IPS-15b (cell line): ENCODE results near the gene MAGI2.

ENCODE experiments used
- H3K27me3 ChIP-seq: one replicate; pipeline ENCODE4 v1.6.1; 2013; ENCODE audit warnings: low read length; ENCODE audit not compliant: control insufficient read depth, insufficient read depth
- H3K36me3 ChIP-seq: one replicate; pipeline ENCODE4 v1.6.1; 2013; ENCODE audit warnings: low read length; ENCODE audit not compliant: control insufficient read depth, insufficient read depth
- H3K4me1 ChIP-seq: one replicate; pipeline ENCODE4 v1.6.1; 2013; ENCODE audit warnings: mild to moderate bottlenecking, low read length; ENCODE audit not compliant: control insufficient read depth, insufficient read depth
- H3K4me3 ChIP-seq: one replicate; pipeline ENCODE4 v1.5.1; 2013; ENCODE audit warnings: low read depth, low read length
- H3K9ac ChIP-seq: one replicate; pipeline ENCODE4 v1.6.1; 2013; ENCODE audit warnings: low read depth, mild to moderate bottlenecking, low read length
- H3K9me3 ChIP-seq: one replicate; pipeline ENCODE4 v1.6.1; 2013; ENCODE audit warnings: mild to moderate bottlenecking, low read length; ENCODE audit not compliant: control insufficient read depth, insufficient read depth

Gene MAGI2

DNA sequence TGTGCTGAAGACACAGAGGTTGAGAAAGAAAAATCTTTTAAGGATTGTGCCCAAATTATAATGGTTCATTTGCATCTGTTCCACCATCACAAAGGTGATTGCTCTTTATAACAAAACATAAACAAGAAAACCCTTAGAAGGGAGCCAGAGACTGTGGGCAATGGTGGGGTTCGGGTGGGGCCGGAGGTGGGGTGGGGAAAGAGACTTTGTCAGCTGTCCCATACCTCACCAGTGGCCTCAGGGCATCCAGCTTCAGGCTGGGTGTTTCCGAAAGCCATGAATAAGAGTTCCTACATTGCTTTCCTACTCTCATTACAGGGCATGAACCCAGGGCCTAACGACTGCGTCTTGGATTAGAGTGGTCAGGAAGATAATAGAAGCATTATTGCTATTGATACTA is 1427.0 kb downstream of the MAGI2 start:
- Histone ChIP-seq H3K9me3 (no peaks in the 10 kb centered on the region), H3K4me3 (no peak overlapping the region), H3K27me3 (no peaks in the 10 kb centered on the region), H3K9ac (no peak overlapping the region), H3K4me1 (peaks cover 7% of the 10 kb centered on the region), H3K36me3 (no peaks in the 10 kb centered on the region)

DNA sequence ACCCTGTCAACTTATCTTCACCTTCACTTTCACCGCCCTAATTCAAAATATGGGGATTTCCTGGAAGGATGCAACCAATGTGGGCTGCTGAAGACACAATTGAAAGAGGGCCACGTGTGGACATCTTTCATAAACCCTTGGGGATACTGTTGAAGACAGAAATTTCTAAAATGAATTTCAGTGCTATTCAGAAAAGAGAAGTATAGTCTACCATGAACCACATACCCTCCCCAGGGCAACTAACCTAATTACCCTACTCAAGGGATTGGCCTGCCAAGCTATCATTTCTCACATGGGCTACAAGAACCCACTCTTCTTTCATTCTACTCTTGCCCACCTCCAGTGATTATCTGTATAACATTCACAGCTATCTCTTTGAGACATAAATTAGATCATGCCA is 1428.9 kb downstream of the MAGI2 start:
- no peak overlapping the region for H3K9ac ChIP-seq
- H3K9me3 ChIP-seq = no peaks in the 10 kb centered on the region
- no peaks in the 10 kb centered on the region for H3K27me3 ChIP-seq
- no peak overlapping the region for H3K4me3 ChIP-seq
- H3K36me3 ChIP-seq = no peaks in the 10 kb centered on the region
- peaks cover 3% of the 10 kb centered on the region for H3K4me1 ChIP-seq

DNA sequence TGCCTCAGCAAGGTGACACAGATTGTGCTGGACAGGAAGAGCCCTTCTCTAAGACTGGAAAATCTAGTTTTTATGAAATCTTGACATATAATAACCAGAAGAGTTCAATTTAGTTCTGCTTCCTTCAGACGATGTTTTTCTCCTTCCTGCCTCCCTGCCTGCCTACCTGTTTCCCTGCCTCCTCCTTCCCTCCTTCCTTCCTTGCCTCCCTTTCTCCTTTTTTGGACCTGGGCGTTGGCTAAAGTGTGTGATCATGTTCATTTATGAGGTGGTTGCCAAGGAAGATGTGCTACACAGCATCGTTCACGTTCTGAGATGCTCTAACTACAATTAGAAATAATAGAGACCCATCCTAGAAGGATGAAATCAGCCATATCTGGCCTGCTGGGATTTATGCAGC is 1430.3 kb downstream of the MAGI2 start:
- peaks cover 4% of the 10 kb centered on the region for H3K4me1 ChIP-seq
- H3K4me3 ChIP-seq = no peak overlapping the region
- no peaks in the 10 kb centered on the region for H3K9me3 ChIP-seq
- peaks cover 8% of the 10 kb centered on the region for H3K27me3 ChIP-seq
- no peaks in the 10 kb centered on the region for H3K36me3 ChIP-seq
- no peak overlapping the region for H3K9ac ChIP-seq

- Histone ChIP-seq H3K27me3 (peaks cover 8% of the 10 kb centered on the region), H3K4me1 (peaks cover 6% of the 10 kb centered on the region), H3K9me3 (no peaks in the 10 kb centered on the region), H3K9ac (no peak overlapping the region), H3K36me3 (no peaks in the 10 kb centered on the region), H3K4me3 (no peak overlapping the region)
Observed at GRCh38 chr7:78022165-78022564, 1431.3 kb downstream of the MAGI2 start.

DNA sequence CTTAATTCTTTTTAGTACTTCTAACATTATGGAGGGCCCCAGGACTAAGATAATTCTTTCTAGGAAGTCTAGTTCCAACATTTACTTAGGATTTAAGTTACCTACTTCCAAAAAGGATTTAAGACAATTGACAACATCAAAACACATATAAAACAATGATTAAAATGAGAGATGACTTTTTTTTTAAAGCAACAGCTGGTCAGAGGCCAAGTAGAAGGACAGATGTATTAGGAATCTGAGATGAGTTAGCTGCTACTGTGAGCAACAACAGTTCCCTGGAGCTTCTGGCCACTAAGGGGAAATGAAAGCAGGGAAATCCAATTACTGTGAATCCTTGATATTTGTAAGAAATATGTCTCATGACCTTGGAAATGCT is 1432.6 kb downstream of the MAGI2 start:
- no peak overlapping the region for H3K9ac ChIP-seq
- H3K36me3 ChIP-seq = no peaks in the 10 kb centered on the region
- peaks cover 8% of the 10 kb centered on the region for H3K27me3 ChIP-seq
- no peaks in the 10 kb centered on the region for H3K9me3 ChIP-seq
- H3K4me3 ChIP-seq = no peak overlapping the region
- H3K4me1 ChIP-seq = peaks cover 6% of the 10 kb centered on the region

- H3K9me3 ChIP-seq = no peaks in the 10 kb centered on the region
- H3K9ac ChIP-seq = no peak overlapping the region
- H3K4me1 ChIP-seq = peaks cover 6% of the 10 kb centered on the region
- H3K27me3 ChIP-seq = peaks cover 8% of the 10 kb centered on the region
- peak overlapping the region; percentile 27 for H3K4me3 ChIP-seq
- H3K36me3 ChIP-seq = no peaks in the 10 kb centered on the region
Observed at GRCh38 chr7:78020136-78020873, 1433.2 kb downstream of the MAGI2 start.

GRCh38 chr7:78019447-78020135 is 1433.9 kb downstream of the MAGI2 start:
- Histone ChIP-seq H3K9ac (no peak overlapping the region), H3K27me3 (peaks cover 8% of the 10 kb centered on the region), H3K36me3 (no peaks in the 10 kb centered on the region), H3K4me1 (peaks cover 6% of the 10 kb centered on the region), H3K9me3 (no peaks in the 10 kb centered on the region), H3K4me3 (peak overlapping the region; percentile 45)

DNA sequence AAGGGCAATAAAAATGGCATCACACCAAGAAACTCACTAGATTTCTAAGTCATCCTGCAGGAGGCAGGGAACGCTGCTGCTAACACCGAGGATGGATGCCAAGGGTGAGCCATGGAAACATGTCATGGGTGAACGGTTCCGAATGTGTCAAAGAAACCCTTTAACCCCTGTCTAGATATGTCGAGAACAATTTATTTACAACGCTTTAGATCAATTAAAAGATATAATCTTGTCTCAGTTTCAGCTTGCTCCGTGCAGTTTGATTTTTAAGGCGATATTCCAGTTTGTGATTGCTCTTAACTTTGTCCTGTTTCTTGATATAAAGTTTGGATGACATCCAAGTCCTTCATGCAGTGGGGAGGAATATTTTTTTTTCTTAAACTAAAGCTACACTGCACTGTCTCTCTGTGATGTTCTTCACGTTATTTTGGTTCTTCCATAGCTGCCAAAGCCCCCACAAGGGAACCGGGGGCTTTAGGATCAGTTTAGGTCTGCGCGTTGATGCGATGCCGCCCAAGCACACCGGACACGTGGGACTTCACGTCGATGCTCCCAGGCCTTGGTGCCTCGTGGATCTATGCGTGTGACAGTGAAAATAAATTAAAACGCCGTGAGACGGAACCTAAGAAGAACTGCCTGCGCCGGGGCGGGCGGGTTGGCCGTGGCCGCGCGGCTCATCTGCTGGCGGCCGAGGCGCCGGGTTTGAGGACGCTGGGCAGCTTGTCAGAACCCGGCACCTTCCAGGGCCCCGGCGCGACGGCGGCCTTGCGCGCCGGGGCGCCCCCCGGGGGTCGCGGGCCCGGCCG is 1434.6 kb downstream of the MAGI2 start:
- H3K36me3 ChIP-seq = no peaks in the 10 kb centered on the region
- no peak overlapping the region for H3K9ac ChIP-seq
- H3K27me3 ChIP-seq = peaks cover 8% of the 10 kb centered on the region
- peaks cover 6% of the 10 kb centered on the region for H3K4me1 ChIP-seq
- peak overlapping the region; percentile 48 for H3K4me3 ChIP-seq
- H3K9me3 ChIP-seq = no peaks in the 10 kb centered on the region

- Histone ChIP-seq H3K4me3 (no peak overlapping the region), H3K36me3 (no peaks in the 10 kb centered on the region), H3K9me3 (no peaks in the 10 kb centered on the region), H3K4me1 (peaks cover 6% of the 10 kb centered on the region), H3K27me3 (peaks cover 8% of the 10 kb centered on the region), H3K9ac (no peak overlapping the region)
Observed at GRCh38 chr7:78017591-78018100, 1435.8 kb downstream of the MAGI2 start.

DNA sequence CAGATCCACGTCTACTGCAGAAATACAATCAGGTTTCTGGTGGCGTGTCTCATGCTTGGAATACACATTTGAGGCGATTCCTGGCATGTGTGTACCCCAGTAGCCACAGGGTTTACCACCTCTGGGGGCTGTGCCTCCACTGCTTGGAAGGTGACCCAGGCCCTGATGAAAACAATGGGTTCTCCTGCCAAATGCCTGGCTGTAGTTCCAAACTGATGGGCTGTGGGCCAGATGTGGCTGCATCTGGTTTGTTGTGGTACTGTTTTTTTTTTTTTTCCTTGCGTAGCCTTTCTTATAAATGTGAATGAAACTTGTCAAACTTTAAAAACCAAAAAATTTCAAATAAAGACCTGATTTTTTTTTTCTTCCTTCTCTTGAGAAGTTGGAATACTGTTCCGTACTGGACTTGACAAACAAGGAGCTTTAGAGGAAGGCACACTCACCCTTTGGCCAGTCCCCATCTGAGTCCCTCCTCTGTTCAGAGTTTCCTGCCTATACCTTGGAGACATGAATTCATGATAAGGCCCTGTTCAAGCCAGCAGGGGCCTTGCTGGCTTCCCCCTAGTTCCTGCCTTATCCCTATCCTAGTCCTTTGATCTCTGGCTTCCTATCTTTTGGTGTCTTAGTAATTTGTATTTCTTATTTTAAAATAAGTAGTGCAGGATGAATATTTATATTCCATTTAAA is 1437.8 kb downstream of the MAGI2 start:
- Histone ChIP-seq H3K4me1 (peaks cover 6% of the 10 kb centered on the region), H3K9me3 (no peaks in the 10 kb centered on the region), H3K9ac (no peak overlapping the region), H3K27me3 (peaks cover 8% of the 10 kb centered on the region), H3K36me3 (no peaks in the 10 kb centered on the region), H3K4me3 (no peak overlapping the region)

- peaks cover 6% of the 10 kb centered on the region for H3K4me1 ChIP-seq
- no peak overlapping the region for H3K9ac ChIP-seq
- H3K4me3 ChIP-seq = no peak overlapping the region
- no peaks in the 10 kb centered on the region for H3K36me3 ChIP-seq
- no peaks in the 10 kb centered on the region for H3K9me3 ChIP-seq
- H3K27me3 ChIP-seq = peaks cover 8% of the 10 kb centered on the region
Observed at GRCh38 chr7:78014401-78014800, 1439.1 kb downstream of the MAGI2 start.
